ENCODE results near the gene C3orf52.
A peak's percentile ranks its signal among the peaks of the same experiment; 100 is the strongest.
"Not testable (repeated sequence)": the region's sequence is repeated elsewhere in the genome, so short reads cannot be mapped to it uniquely, and the experiment has no call there.

Gene C3orf52

GRCh38 chr3:112086076-112086854 lies at the start of gene C3orf52:
Gene C3orf52 (plus strand): TSS chr3:112086389. CDS start chr3:112086408, 19 bp downstream.
- DNase-seq = peak; percentile 89

GRCh38 chr3:112037194-112037593 lies 49.0 kb upstream of the C3orf52 start:
- DNase-seq = not testable (repeated sequence)

GRCh38 chr3:112038863-112039262 lies 47.3 kb upstream of the C3orf52 start:
- no peak for DNase-seq

- no peak for DNase-seq
These were observed 44.9 kb upstream of the C3orf52 start for GRCh38 chr3:112041321-112041720.

GRCh38 chr3:112042842-112043280 lies 43.3 kb upstream of the C3orf52 start:
- DNase-seq = no peak

GRCh38 chr3:112043621-112044201 lies 42.5 kb upstream of the C3orf52 start:
- peak; percentile 69 for DNase-seq

- DNase-seq = no peak
These were observed 39.6 kb upstream of the C3orf52 start for GRCh38 chr3:112046599-112046998.

- no peak for DNase-seq
These were observed 38.9 kb upstream of the C3orf52 start for GRCh38 chr3:112047264-112047663.

- DNase-seq = no peak
These were observed 37.3 kb upstream of the C3orf52 start for GRCh38 chr3:112048911-112049310.

- DNase-seq = no peak
These were observed 33.0 kb upstream of the C3orf52 start for GRCh38 chr3:112053229-112053628.

- DNase-seq = no peak
These were observed 29.7 kb upstream of the C3orf52 start for GRCh38 chr3:112056451-112056929.

GRCh38 chr3:112059497-112059896 lies 26.7 kb upstream of the C3orf52 start:
- no peak for DNase-seq

GRCh38 chr3:112061152-112061551 lies 25.0 kb upstream of the C3orf52 start:
- no peak for DNase-seq

- not testable (repeated sequence) for DNase-seq
These were observed 13.7 kb upstream of the C3orf52 start for GRCh38 chr3:112072387-112073060.

GRCh38 chr3:112074006-112074405 lies 12.2 kb upstream of the C3orf52 start:
- DNase-seq = no peak

GRCh38 chr3:112074616-112075497 lies 11.3 kb upstream of the C3orf52 start:
- DNase-seq = no peak

GRCh38 chr3:112078125-112079083 lies 7.8 kb upstream of the C3orf52 start:
- no peak for DNase-seq

- DNase-seq = no peak
These were observed 3.0 kb upstream of the C3orf52 start for GRCh38 chr3:112083239-112083638.

- DNase-seq = no peak
These were observed 1.0 kb upstream of the C3orf52 start for GRCh38 chr3:112084980-112085705.

- DNase-seq = no peak
These were observed 484 bp upstream of the C3orf52 start for GRCh38 chr3:112085735-112086075.

Measured in retina (tissue), 1 donor.